ENCODE results near the gene TNNC2.

- TF ChIP-seq CTCF (conservative IDR thresholded peaks at IDR 0.05; ENCODE audit: low read length): no peak
- no peak for TF ChIP-seq EZH2phosphoT487 (IDR thresholded peaks at IDR 0.05; ENCODE audit: borderline replicate concordance, low read depth, low read length)
Observed at GRCh38 chr20:45817376-45818194, 9.5 kb downstream of the TNNC2 start.

Data from OCI-LY7 (cell line).